Measurements from ENCODE around the gene CSPG4.
"Not testable (repeated sequence)": the region's sequence is repeated elsewhere in the genome, so short reads cannot be mapped to it uniquely, and the experiment has no call there.

CSPG4 gene

GRCh38 chr15:75738647-75739325, 26.1 kb upstream of the CSPG4 start:
- DNase-seq = peak; percentile 70

- no peak for DNase-seq
These were observed 25.5 kb upstream of the CSPG4 start for GRCh38 chr15:75738014-75738646.

- not testable (repeated sequence) for DNase-seq
These were observed 24.7 kb upstream of the CSPG4 start for GRCh38 chr15:75737116-75738013.

GRCh38 chr15:75736256-75736655, 23.6 kb upstream of the CSPG4 start:
- DNase-seq = no peak

GRCh38 chr15:75734861-75735760, 22.5 kb upstream of the CSPG4 start:
- DNase-seq = not testable (repeated sequence)

GRCh38 chr15:75733761-75734651, 21.4 kb upstream of the CSPG4 start:
- DNase-seq = no peak

GRCh38 chr15:75732809-75733451, 20.3 kb upstream of the CSPG4 start:
- peak; percentile 37 for DNase-seq

GRCh38 chr15:75732177-75732808, 19.6 kb upstream of the CSPG4 start:
- DNase-seq = no peak

- DNase-seq = peak; percentile 4
These were observed 18.9 kb upstream of the CSPG4 start for GRCh38 chr15:75731248-75732151.

- not testable (repeated sequence) for DNase-seq
These were observed 18.0 kb upstream of the CSPG4 start for GRCh38 chr15:75730376-75731247.

- no peak for DNase-seq
These were observed 16.9 kb upstream of the CSPG4 start for GRCh38 chr15:75729326-75730069.

GRCh38 chr15:75727851-75728715, 15.4 kb upstream of the CSPG4 start:
- DNase-seq = no peak

GRCh38 chr15:75727031-75727531, 14.4 kb upstream of the CSPG4 start:
- DNase-seq = no peak

GRCh38 chr15:75725719-75726607, 13.3 kb upstream of the CSPG4 start:
- DNase-seq = no peak
